HG02852 (cell line): ENCODE results near the gene CCDC174.
"Not testable (repeated sequence)": the region's sequence is repeated elsewhere in the genome, so short reads cannot be mapped to it uniquely, and the experiment has no call there.

Experiments
- ATAC-seq: cut with Tn5 transposase; IDR thresholded peaks from one replicate; pipeline ENCODE4 v1.9.1; 2021; ENCODE audit warnings: mild to moderate bottlenecking, moderate library complexity; ENCODE audit not compliant: unreplicated experiment

The CCDC174 gene

DNA sequence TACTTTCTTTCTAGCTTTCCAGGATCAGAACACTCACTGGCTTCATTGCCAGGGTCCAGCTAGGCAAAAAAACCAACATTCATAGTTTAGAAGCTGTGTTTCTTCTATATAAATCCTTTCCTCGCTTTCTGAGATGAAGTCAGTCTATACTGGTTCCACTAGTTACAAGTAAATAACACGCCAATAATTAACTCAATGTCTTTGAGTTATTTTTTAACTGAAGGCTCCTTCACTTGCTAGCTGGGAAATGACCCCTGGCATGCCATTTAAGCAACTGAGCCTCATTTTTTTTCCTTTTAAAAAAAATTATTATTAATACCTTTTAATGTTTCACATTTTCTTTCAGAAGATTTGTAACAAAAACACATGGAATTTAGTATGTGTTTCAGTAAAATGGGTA is 2.1 kb upstream of the CCDC174 start:
- no peak for ATAC-seq

GRCh38 chr3:14650193-14650592 is 1.4 kb upstream of the CCDC174 start:
- no peak for ATAC-seq

- not testable (repeated sequence) for ATAC-seq
Measured at GRCh38 chr3:14652360-14652907, 872 bp downstream of the CCDC174 start.

DNA sequence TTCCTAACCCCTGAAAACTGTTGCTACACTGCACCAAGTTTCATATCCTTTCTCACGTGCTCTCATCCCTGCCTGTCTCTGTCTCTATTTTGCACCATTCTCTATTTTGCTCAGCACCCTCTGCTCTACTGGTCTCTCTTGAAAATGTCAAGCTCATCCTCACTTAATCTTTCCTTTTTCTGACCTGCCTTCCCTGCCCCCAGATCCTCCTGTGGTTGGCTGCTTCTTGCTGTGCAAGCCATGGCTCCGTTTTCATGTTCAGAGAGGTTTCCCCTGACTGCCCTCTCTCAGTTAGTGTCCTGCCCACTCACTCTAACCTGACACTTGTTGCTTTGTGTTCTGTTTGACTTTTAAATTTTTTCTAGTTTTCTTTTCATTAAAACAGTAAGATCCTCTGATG is 6.0 kb downstream of the CCDC174 start:
- no peak for ATAC-seq

- ATAC-seq = no peak
Measured at GRCh38 chr3:14658978-14659377, 7.4 kb downstream of the CCDC174 start.

DNA sequence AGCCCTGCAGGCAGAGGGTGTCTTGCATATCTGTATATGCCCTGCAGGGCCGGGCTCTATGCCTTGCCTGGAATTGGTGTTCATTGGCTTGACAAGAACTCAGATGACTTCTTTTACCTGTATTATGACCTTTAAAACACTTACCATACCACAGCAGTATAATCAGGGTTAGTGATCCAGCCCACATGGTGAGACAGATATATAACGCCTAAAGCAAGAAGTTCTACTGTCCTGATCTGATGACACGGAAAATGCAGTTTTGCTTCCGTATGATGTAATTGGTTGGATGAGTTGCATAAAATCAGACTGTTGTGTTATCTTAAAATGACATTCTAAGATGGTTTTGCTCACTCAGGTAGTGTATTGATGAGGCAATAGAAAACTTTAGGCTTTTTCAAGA is 9.4 kb downstream of the CCDC174 start:
- no peak for ATAC-seq

DNA sequence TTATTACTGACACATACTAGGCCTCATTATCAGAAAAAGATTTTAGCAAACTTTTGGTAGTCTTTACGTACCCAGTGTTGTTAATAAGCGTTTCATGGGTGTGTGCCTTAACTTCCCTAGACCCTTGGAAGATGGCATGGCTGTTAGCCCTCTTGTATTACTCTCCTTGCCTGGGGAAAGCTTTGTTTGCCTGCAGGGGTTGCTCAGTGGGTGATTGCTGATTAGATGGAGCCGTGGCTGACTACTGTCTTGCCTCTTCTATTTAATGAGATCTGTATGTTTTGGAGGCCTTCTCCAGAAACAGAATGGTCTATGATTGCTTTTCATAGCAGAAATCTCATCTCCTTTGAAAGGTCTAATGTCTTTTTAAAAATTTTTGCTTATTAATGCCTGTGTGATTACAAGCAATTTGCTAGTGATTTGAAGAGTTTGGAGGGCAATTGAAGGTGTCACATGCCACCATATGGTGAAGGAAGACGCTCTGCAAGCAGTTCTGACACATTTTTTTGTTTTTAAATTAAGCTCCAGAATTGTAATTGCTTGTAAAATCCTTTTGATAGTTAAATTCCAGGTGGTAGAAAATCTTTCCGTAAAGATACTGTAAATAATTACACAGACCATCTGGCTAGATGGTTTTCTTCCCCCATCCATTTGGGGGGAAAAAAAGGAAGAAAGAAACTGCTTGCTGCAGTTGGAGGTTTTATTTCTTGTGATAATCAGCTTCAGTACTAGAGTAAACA is 12.0 kb downstream of the CCDC174 start:
- ATAC-seq = no peak

GRCh38 chr3:14664170-14664569 is 12.6 kb downstream of the CCDC174 start:
- no peak for ATAC-seq

DNA sequence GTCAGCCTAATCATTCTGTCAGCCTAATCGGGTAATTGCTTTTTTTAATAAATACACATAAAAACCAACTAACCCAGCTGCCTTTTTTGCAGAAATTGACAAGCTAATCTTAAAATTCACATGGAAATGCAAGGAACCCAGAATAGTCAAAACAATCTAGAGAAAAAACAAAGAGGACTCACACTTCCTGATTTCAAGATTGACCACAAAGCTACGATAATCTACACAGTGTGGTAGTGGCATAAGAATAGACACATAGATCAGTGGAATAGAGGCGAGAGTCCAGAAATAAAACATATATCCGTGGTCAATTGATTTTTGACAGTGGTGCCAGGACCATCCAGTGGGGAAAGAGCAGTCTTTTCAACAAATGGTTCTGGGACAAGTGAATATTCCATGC is 21.0 kb downstream of the CCDC174 start:
- ATAC-seq = no peak

DNA sequence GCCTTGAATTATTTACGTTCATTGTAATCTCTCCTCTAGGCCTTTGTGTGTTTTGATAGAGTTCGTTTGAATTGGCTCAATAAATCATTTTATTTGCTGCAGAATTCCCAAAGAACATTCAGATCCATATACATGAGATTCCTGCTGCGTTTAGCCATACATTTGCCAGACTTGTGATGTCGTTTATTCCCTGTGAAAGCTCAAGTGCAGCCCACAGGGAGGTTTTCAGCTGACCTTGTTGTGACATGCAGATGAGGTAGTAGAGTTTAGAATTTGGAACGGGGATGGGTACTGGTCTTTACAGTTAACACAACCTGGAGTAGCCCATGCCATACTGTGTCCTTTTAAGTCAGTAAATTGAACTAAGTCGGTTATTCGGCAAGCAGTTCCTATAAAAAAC is 23.3 kb downstream of the CCDC174 start, which contains the start of gene C3orf20:
Gene C3orf20 (plus strand): TSS at position 301 of the 400 bp plus-strand sequence. CDS start 7,573 bp downstream, outside the sequence.
- no peak for ATAC-seq

- no peak for ATAC-seq
Measured at GRCh38 chr3:14676881-14677280, 25.3 kb downstream of the CCDC174 start.

DNA sequence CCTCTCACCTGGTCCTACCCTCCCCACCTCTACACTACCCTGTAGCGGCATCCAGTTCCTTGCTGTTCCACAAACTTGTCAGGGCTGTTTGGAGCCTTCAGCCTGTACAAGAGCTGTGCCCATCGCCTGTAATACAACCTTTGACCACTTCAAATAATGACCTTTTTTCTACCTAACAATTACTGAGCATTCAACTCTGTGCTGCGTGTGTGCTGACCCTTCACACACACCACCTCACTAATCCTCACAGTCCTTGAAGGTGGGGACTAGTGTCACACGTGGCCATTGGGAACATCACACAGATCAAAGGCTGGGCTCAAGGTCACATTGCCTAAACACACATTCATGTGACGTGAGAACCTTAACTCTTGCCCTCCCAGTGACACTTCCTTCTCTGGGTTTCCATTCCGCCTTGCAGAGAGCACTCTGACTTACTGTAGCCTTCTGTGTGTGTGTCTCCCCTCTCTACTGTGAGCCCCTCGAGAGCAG is 26.5 kb downstream of the CCDC174 start:
- no peak for ATAC-seq

DNA sequence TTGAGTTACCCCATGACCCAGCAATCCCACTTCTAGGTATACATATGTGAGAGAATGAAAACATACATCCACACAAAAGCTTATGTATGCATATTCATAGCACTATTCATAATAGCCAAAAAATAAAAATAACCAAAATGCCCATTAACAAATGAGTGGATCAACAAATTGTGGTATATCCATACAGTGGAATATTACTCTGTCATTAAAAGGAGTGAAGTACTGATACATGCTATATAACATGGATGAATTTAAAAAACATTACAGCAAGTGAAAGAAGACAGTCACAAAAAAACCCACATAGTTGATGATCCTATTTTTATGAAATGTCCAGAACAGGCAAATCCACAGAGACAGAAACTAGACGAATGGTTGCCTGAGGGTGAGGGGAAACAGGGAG is 28.6 kb downstream of the CCDC174 start:
- no peak for ATAC-seq

- ATAC-seq = no peak
Measured at GRCh38 chr3:14680716-14681115, 29.2 kb downstream of the CCDC174 start.

DNA sequence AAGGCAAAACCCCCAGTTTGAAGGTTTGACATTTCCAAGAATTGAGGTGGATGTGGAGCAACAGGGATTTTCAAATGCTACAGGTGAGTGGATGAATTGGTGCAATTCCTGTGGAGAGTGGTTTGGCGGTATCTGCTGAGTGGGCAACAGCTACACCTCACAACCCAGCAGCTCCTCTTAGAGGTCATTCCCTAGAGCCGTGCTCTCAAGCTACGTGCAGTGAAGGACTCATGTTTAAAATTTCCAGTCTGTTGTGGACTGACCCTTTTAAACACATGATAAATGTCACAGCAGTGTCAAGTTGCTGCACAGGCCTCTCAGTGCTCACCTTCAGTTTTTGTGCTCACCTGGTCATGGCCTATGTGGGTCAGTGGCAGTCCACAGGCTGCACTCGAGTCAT is 32.9 kb downstream of the CCDC174 start:
- no peak for ATAC-seq

- ATAC-seq = no peak
Measured at GRCh38 chr3:14685179-14685578, 33.6 kb downstream of the CCDC174 start.

- ATAC-seq = no peak
Measured at GRCh38 chr3:14687360-14687759, 35.8 kb downstream of the CCDC174 start.

GRCh38 chr3:14688525-14688924 is 37.0 kb downstream of the CCDC174 start:
- ATAC-seq = no peak

DNA sequence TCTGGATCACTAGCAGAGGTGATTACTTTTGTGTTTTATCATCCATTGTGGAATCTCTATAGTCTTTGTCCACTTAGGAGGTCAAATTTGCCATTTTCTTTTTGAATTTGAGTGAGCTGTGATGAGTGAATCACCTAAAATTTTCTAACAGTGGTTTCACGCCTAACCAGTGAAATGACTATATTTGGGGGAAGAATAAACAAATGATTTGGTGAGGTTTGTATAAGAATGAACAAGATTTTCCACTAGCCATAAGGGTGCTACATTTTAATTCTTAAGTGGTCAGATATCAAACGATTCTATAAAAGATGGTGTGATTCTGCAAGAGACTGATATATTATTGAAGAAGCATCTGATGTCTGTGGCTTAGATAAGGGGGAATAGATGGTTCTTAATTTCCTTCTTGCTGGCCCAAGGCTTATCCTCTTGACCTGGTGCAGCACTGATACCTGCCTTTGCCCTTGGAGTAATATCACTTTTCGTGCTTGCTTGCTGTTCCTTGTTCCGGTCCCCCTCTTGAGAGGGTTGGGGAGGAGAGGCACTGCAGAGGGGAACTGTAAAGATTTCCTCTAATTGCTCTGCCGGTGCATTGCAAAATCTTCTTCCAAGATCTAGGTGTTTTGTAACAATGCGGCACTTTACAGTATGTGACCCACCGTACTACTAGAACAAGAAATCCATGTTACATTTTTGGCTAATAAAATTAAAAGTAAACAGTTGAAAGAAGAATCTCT is 37.9 kb downstream of the CCDC174 start:
- ATAC-seq = no peak

DNA sequence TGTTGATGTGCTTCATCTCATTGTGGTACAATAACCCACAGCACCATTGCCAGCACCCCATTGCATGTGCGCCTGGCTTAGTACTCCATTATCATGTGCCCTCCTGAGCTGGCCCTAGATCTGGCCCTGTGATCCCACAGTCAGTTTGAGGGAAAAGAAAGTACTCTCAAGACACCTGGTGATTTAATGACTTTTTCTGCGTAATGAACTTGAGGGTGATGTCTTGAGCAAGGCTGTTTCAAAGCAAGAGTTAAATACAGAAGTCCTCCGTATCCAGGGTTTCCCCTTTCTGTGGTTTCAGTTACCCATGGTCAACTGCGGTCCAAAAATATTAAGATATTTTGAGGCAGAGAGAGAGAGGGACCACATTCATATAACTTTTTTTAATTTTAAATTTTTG is 39.7 kb downstream of the CCDC174 start:
- ATAC-seq = peak; percentile 62

- ATAC-seq = no peak
Measured at GRCh38 chr3:14691719-14692118, 40.2 kb downstream of the CCDC174 start.
